ENCODE results near the gene PRKACB. TPM values are rescaled to one million over a fixed set of nuclear protein-coding genes. Genes with fewer than 3 reads are reported as not detected.

PRKACB gene
- polyA plus RNA-seq, 6 donors from 2014 or later: 58.2 to 87.1 (median 66.4) TPM

DNA sequence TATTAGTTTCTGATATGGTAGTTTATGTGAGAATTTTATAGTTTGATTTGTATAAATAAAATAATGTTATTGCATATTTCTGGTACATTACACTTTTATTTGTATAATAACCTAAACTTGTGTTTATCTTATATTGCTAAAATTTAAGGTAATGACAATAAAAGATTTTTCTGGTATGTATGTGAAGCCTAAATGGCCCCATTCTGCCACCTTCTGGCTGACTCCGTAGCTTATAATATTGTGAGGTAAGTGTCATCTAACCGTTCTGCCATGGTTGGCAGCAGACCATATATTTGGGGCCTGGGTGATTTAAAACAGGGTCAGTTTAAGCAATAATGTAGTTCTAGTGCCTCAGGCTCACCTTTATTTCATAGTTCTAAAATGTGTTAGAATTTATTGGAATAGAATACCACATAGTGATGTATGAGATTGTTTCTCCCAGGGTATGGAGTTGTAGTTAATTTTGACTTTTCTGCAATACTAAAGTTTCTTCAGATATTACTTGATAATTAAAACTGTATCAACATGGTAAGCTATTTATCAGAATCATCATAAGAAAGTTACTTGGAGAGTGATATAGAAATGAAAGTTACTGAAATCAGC lies 21.2 kb upstream of the PRKACB start:
- no peak overlapping the region for H3K4me3 Mint-ChIP-seq
- DNase-seq (peak; percentile 18), ATAC-seq (ENCODE audit: low read depth in 2 of 2) (peak in 1 of 2 donors; percentile 60)
- H3K27me3 Mint-ChIP-seq: no peaks in the 10 kb centered on the region
- peaks cover 0 to 7% (median 4%) of the 10 kb centered on the region in 3 donors for H3K4me1 Mint-ChIP-seq
- no peaks in the 10 kb centered on the region for H3K9me3 Mint-ChIP-seq
- H3K36me3 Mint-ChIP-seq: no peaks in the 10 kb centered on the region
- H3K27ac Mint-ChIP-seq: no peak overlapping the region

GRCh38 chr1:84133479-84133878 lies 10.6 kb upstream of the PRKACB start:
- Mint-ChIP-seq H3K27ac (no peak overlapping the region), H3K27me3 (no peaks in the 10 kb centered on the region), H3K9me3 (peaks cover 0 to 3% (median 0%) of the 10 kb centered on the region in 7 donors), H3K4me3 (no peak overlapping the region), H3K4me1 (peaks cover 5 to 6% (median 6%) of the 10 kb centered on the region in 3 donors), H3K36me3 (no peaks in the 10 kb centered on the region)
- ATAC-seq (ENCODE audit: low read depth in 2 of 2) (no peak), DNase-seq (no peak)

DNA sequence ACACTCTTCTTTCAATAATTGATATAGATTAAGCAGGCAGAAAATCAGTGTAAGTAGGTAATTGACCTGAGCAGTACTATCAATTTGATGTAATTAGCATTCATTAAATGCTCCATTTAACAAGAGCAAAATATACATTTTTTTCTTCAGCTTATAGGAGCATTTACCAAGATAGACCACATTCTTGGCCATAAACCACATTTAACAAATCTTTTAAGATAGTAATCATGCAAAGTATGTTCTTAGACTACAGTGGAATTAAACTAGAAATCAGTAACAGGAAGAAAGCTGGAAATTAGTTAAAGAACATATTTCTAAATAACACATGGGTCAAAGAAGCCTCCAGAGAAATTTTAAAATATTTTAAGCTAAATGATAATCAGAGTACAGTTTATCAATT lies 8.7 kb upstream of the PRKACB start:
- ATAC-seq (ENCODE audit: low read depth in 2 of 2) (no peak), DNase-seq (no peak)
- H3K4me3 Mint-ChIP-seq: no peak overlapping the region
- H3K27me3 Mint-ChIP-seq: no peaks in the 10 kb centered on the region
- H3K4me1 Mint-ChIP-seq: peaks cover 5 to 6% (median 6%) of the 10 kb centered on the region in 3 donors
- H3K27ac Mint-ChIP-seq: peak overlapping the region in 1 of 6 donors; percentile 9
- H3K36me3 Mint-ChIP-seq: no peaks in the 10 kb centered on the region
- peaks cover 0 to 5% (median 4%) of the 10 kb centered on the region in 7 donors for H3K9me3 Mint-ChIP-seq

DNA sequence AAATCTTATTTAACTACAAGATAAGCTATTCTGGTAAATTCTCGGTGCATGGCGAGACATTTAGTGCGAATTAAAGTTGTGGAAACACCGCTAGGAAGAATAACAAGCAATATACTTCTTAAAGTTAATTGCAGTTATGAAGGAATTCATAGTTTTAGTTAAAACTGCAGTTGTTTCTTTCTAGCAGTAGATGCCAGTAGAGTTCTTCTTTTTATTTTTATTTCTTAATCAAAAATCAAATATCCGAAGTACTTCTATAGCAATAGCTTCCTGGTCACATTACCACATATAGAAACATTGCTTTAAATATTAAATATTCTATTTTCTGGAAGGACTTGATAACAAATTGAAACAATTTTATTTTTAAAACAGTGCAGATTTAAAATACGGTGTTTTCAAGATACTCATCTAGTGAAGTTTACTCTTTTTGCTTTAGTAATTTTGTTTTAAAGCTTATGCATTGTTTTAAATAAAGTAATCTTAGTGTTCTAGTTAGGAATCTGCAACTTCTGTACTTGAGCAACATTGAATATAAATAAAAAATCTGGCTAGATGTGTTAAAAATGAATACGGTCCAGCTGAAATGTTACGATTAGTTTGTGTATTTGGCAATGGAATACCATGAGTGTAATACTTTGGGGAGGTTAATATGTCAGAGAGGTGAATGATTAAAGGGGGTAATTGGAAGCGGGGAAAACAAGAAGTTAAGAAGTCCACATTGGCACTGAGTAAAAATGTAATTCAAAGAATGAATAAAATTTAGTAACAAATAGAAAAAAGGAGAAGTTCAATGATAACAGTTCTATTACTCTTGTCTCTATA lies 2.7 kb upstream of the PRKACB start:
- H3K36me3 Mint-ChIP-seq: no peaks in the 10 kb centered on the region
- peaks cover 0 to 5% (median 4%) of the 10 kb centered on the region in 7 donors for H3K9me3 Mint-ChIP-seq
- H3K4me3 Mint-ChIP-seq: no peak overlapping the region
- H3K27ac Mint-ChIP-seq: peak overlapping the region in 1 of 6 donors; percentile 29
- H3K4me1 Mint-ChIP-seq: peaks cover 19 to 25% (median 19%) of the 10 kb centered on the region in 3 donors
- no peak for ATAC-seq (ENCODE audit: low read depth in 2 of 2)
- peak; percentile 26 for DNase-seq
- H3K27me3 Mint-ChIP-seq: no peaks in the 10 kb centered on the region

DNA sequence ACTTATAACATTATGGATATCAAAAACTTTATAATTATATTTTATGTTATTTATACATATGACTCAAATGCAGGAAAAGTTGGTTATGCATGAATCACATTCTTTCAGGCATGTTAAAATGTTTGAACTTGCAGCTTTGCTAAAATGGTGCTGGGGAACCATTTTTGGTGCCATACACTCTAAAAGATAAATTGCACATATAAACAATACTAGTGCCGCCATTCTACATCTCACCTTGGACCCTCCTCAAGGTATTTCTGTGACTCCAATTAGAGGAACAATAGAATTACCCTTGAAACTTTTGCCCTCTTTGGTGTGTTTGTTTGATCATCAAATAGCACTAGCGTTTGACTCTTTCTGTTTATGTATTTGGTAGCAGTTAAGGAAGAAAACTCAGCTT lies 997 bp downstream of the PRKACB start:
- ATAC-seq (ENCODE audit: low read depth in 2 of 2) (peak; percentile 54 to 61), DNase-seq (no peak)
- no peaks in the 10 kb centered on the region for H3K9me3 Mint-ChIP-seq
- no peaks in the 10 kb centered on the region for H3K27me3 Mint-ChIP-seq
- peak overlapping the region; percentile 76 to 98 (median 92) for H3K27ac Mint-ChIP-seq
- H3K36me3 Mint-ChIP-seq: no peaks in the 10 kb centered on the region
- peaks cover 25 to 44% (median 42%) of the 10 kb centered on the region in 3 donors for H3K4me1 Mint-ChIP-seq
- H3K4me3 Mint-ChIP-seq: peak overlapping the region; percentile 80 to 97 (median 90)

DNA sequence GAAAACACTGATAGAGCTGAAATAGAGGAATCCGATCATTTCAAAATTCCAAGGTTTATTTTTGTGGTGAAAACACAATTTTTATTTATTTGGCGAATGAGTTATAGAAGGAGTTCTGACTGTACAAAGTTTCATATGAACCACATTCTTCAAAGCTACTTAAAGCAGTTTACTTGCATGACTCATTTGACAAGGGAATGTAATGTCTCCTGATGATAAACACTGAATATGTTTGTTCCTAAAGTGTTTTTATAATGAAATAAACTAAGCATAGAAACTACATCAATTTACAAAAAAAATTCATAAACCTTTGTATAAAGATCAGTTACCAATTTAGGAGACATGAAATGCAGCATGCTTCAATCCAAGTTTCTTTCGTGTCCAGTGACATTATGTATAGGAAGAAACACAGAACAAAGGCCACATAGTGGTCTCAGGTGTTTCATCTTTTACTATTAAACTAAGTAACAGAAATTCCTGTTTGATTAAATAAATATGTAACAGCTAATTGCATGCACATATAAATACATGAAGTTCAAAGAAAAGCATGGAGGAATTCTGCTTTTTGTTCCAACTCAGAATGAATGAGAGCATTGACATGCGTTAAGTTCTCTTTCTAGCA lies 2.5 kb downstream of the PRKACB start:
- Mint-ChIP-seq H3K4me1 (peaks cover 37 to 55% (median 50%) of the 10 kb centered on the region in 3 donors), H3K4me3 (peak overlapping the region; percentile 80 to 97 (median 90))

GRCh38 chr1:84148758-84149157 lies 4.7 kb downstream of the PRKACB start:
- no peak for ATAC-seq (ENCODE audit: low read depth in 2 of 2)
- DNase-seq: no peak
- Mint-ChIP-seq H3K36me3 (peaks cover 8 to 10% of the 10 kb centered on the region in 2 donors), H3K27ac (no peak overlapping the region), H3K27me3 (no peaks in the 10 kb centered on the region), H3K9me3 (peaks cover 0 to 4% (median 0%) of the 10 kb centered on the region in 7 donors), H3K4me3 (peak overlapping the region in 2 of 8 donors; percentile 41 to 80), H3K4me1 (peaks cover 51 to 69% (median 60%) of the 10 kb centered on the region in 3 donors)

More for the DNA sequence above, 2.5 kb downstream of the PRKACB start:
- DNase-seq (no peak), ATAC-seq (ENCODE audit: low read depth in 2 of 2) (no peak)
- Mint-ChIP-seq H3K36me3 (peaks cover 0 to 10% of the 10 kb centered on the region in 2 donors), H3K27ac (peak overlapping the region; percentile 58 to 98 (median 82)), H3K9me3 (peaks cover 0 to 4% (median 0%) of the 10 kb centered on the region in 7 donors), H3K27me3 (no peaks in the 10 kb centered on the region)

GRCh38 chr1:84152649-84153056 lies 8.6 kb downstream of the PRKACB start:
- H3K9me3 Mint-ChIP-seq: peaks cover 0 to 4% (median 0%) of the 10 kb centered on the region in 7 donors
- no peak for DNase-seq
- H3K4me3 Mint-ChIP-seq: peak overlapping the region in 7 of 8 donors; percentile 19 to 67 (median 44)
- peaks cover 8 to 17% of the 10 kb centered on the region in 2 donors for H3K36me3 Mint-ChIP-seq
- H3K4me1 Mint-ChIP-seq: peaks cover 59 to 85% (median 75%) of the 10 kb centered on the region in 3 donors
- H3K27ac Mint-ChIP-seq: peak overlapping the region in 4 of 6 donors; percentile 26 to 80 (median 46)
- peak; percentile 46 to 47 for ATAC-seq (ENCODE audit: low read depth in 2 of 2)
- no peaks in the 10 kb centered on the region for H3K27me3 Mint-ChIP-seq

- Mint-ChIP-seq H3K9me3 (peaks cover 0 to 2% (median 0%) of the 10 kb centered on the region in 7 donors), H3K36me3 (peaks cover 18 to 20% of the 10 kb centered on the region in 2 donors), H3K27me3 (no peaks in the 10 kb centered on the region), H3K27ac (no peak overlapping the region), H3K4me3 (peak overlapping the region in 1 of 8 donors; percentile 67), H3K4me1 (peaks cover 51 to 81% (median 76%) of the 10 kb centered on the region in 3 donors)
- DNase-seq (no peak), ATAC-seq (ENCODE audit: low read depth in 2 of 2) (no peak)
Observed at GRCh38 chr1:84155517-84155916, 11.4 kb downstream of the PRKACB start.

DNA sequence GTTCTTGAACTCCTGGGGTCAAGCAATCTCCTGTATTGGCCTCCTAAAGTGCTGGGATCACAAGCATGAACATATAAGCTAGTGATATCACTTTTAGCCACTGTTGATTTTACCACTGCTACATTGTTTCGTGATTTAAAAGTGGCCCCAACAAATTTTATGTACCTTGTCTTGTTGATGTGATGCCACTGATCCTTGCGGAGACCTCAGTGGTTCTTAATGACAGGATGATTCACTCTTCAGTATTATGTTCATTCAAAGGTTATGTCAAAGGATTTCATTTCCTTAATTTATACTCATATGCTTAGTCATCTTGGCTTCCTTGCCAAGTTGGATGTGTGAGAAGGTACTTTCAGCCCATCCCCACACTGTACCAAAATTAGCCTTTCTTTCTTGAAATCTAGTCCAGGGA lies 12.1 kb downstream of the PRKACB start:
- peak; percentile 33 to 51 for ATAC-seq (ENCODE audit: low read depth in 2 of 2)
- H3K36me3 Mint-ChIP-seq: peaks cover 14 to 18% of the 10 kb centered on the region in 2 donors
- H3K27me3 Mint-ChIP-seq: no peaks in the 10 kb centered on the region
- H3K4me3 Mint-ChIP-seq: peak overlapping the region in 4 of 8 donors; percentile 5 to 67 (median 37)
- DNase-seq: no peak
- no peaks in the 10 kb centered on the region for H3K9me3 Mint-ChIP-seq
- peaks cover 48 to 81% (median 76%) of the 10 kb centered on the region in 3 donors for H3K4me1 Mint-ChIP-seq
- H3K27ac Mint-ChIP-seq: peak overlapping the region in 1 of 6 donors; percentile 81

GRCh38 chr1:84159533-84160240 lies 15.6 kb downstream of the PRKACB start:
- Mint-ChIP-seq H3K27me3 (no peaks in the 10 kb centered on the region), H3K4me1 (peaks cover 47 to 77% (median 73%) of the 10 kb centered on the region in 3 donors), H3K9me3 (peaks cover 0 to 5% (median 0%) of the 10 kb centered on the region in 7 donors), H3K27ac (peak overlapping the region in 1 of 6 donors; percentile 81), H3K36me3 (peaks cover 8 to 16% of the 10 kb centered on the region in 2 donors), H3K4me3 (no peak overlapping the region)
- DNase-seq: no peak
- ATAC-seq (ENCODE audit: low read depth in 2 of 2): peak; percentile 59 to 60

GRCh38 chr1:84162295-84162694 lies 18.2 kb downstream of the PRKACB start:
- ATAC-seq (ENCODE audit: low read depth in 2 of 2): no peak
- H3K9me3 Mint-ChIP-seq: peaks cover 0 to 5% (median 0%) of the 10 kb centered on the region in 7 donors
- H3K4me3 Mint-ChIP-seq: peak overlapping the region in 1 of 8 donors; percentile 36
- H3K36me3 Mint-ChIP-seq: peaks cover 8 to 16% of the 10 kb centered on the region in 2 donors
- H3K27me3 Mint-ChIP-seq: no peaks in the 10 kb centered on the region
- no peak for DNase-seq
- peak overlapping the region in 2 of 6 donors; percentile 49 to 63 for H3K27ac Mint-ChIP-seq
- peaks cover 40 to 69% (median 62%) of the 10 kb centered on the region in 3 donors for H3K4me1 Mint-ChIP-seq

Measured in naive B cell (primary cell).